Measurements from ENCODE around the gene ZNF700. TPM values are rescaled to one million over a fixed set of nuclear protein-coding genes. Genes with fewer than 3 reads are reported as not detected.
"Not testable (repeated sequence)": the region's sequence is repeated elsewhere in the genome, so short reads cannot be mapped to it uniquely, and the experiment has no call there.

ZNF700 gene
- total and polyA plus RNA-seq, 2 donors (not counting 1 experiment from before 2014, with no cell fraction given): 14.3 to 34.9 TPM

- H3K9me3 ChIP-seq (ENCODE audit: control extremely low read depth in 1 of 3, control insufficient read depth in 2 of 3, insufficient read depth in 1 of 3, low read length in 2 of 3): peaks cover under 1 to 20% (median 14%) of the 10 kb centered on the region in 3 donors
- H3K27ac ChIP-seq (ENCODE audit: low read length in 2 of 2); DNase-seq; H3K36me3 ChIP-seq (replicated peaks in 1 of 2; ENCODE audit: control extremely low read depth in 1 of 2, control insufficient read depth in 1 of 2, extremely low read depth in 1 of 2, insufficient read depth in 2 of 2, low read length in 1 of 2); ATAC-seq (ENCODE audit: low read depth); H3K9ac ChIP-seq (ENCODE audit: low read length); H3K4me1 ChIP-seq (ENCODE audit: control insufficient read depth in 2 of 2, insufficient read depth in 2 of 2, low read length in 2 of 2); H3K4me1 Mint-ChIP-seq; H3K4me2 ChIP-seq (replicated peaks; ENCODE audit: low read depth, low read length, poor library complexity, severe bottlenecking); H3K9me3 Mint-ChIP-seq (ENCODE audit: insufficient read depth); H3K27me3 Mint-ChIP-seq; POLR2A ChIA-PET; intact Hi-C loops (cut with micrococcal nuclease); H3K79me2 ChIP-seq (ENCODE audit: control insufficient read depth, insufficient read depth, low read length); H4K20me1 ChIP-seq (ENCODE audit: control insufficient read depth, insufficient read depth, low read length, poor library complexity, severe bottlenecking); H3K4me3 Mint-ChIP-seq; CTCF ChIA-PET; H2AFZ ChIP-seq (ENCODE audit: insufficient read depth, low read depth, low read length, poor library complexity, severe bottlenecking); H3K27ac Mint-ChIP-seq; H3K4me3 ChIP-seq (ENCODE audit: control extremely low read depth in 1 of 5, extremely low read depth in 1 of 5, insufficient read depth in 1 of 5, low read depth in 2 of 5, low read length in 4 of 5); H3K27me3 ChIP-seq (replicated peaks in 1 of 4; ENCODE audit: control extremely low read depth in 1 of 4, control insufficient read depth in 3 of 4, insufficient read depth in 4 of 4, low read length in 3 of 4): not testable (repeated sequence)
- no CpG with 5 or more reads among the region's 1 CpG for WGBS (ENCODE audit: insufficient coverage)
These were observed 13.0 kb upstream of the ZNF700 start for GRCh38 chr19:11911937-11912336.

DNA sequence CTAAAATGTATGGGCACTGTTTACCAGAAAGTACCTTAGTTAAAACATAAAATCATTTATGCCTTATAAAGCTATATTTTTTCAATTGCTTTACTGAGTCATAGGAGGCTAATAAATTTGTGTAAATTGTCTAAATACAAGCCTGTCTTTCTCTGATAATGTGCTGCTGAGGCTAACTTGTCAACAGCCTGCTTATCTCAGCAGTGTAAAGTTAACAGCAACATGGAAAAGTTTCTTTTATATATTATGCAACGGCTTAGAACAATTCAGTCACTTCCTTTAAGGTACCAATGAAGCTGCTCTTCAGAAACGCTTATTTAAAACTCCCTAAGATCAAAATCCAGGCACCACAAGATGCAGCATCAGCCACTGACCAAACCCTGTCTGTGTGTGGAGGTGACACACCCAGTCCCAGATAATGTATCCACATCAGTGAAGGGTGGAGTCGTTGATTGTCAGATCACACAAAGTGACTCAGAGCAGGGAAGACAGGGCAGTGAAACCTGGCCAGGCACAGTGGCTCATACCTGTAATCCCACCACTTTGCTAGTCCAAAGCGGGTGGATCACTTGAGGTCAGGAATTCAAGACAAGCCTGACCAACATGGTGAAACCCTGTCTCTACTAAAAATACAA is 10.4 kb upstream of the ZNF700 start:
- H3K27ac Mint-ChIP-seq; H3K27me3 ChIP-seq (replicated peaks in 1 of 4; ENCODE audit: control extremely low read depth in 1 of 4, control insufficient read depth in 3 of 4, insufficient read depth in 4 of 4, low read length in 3 of 4); H3K27ac ChIP-seq (ENCODE audit: low read length in 2 of 2); intact Hi-C loops (cut with micrococcal nuclease); H3K4me3 ChIP-seq (ENCODE audit: control extremely low read depth in 1 of 5, extremely low read depth in 1 of 5, insufficient read depth in 1 of 5, low read depth in 2 of 5, low read length in 4 of 5); H3K79me2 ChIP-seq (ENCODE audit: control insufficient read depth, insufficient read depth, low read length); H3K36me3 ChIP-seq (replicated peaks in 1 of 2; ENCODE audit: control extremely low read depth in 1 of 2, control insufficient read depth in 1 of 2, extremely low read depth in 1 of 2, insufficient read depth in 2 of 2, low read length in 1 of 2); H3K4me3 Mint-ChIP-seq; ATAC-seq (ENCODE audit: low read depth); H3K4me1 ChIP-seq (ENCODE audit: control insufficient read depth in 2 of 2, insufficient read depth in 2 of 2, low read length in 2 of 2); DNase-seq; POLR2A ChIA-PET; H2AFZ ChIP-seq (ENCODE audit: insufficient read depth, low read depth, low read length, poor library complexity, severe bottlenecking); H3K4me1 Mint-ChIP-seq; H3K27me3 Mint-ChIP-seq; H4K20me1 ChIP-seq (ENCODE audit: control insufficient read depth, insufficient read depth, low read length, poor library complexity, severe bottlenecking); H3K9me3 Mint-ChIP-seq (ENCODE audit: insufficient read depth); H3K9ac ChIP-seq (ENCODE audit: low read length); H3K4me2 ChIP-seq (replicated peaks; ENCODE audit: low read depth, low read length, poor library complexity, severe bottlenecking): not testable (repeated sequence)
- WGBS (ENCODE audit: insufficient coverage): 100% methylated on average over 2 of the region's 4 CpGs
- CTCF ChIA-PET: interaction anchor here (0.7 kb wide), 1 partner anchor 259 kb away, joined by 3 read pairs; no protein-coding TSS in a partner anchor
- H3K9me3 ChIP-seq (ENCODE audit: control extremely low read depth in 1 of 3, control insufficient read depth in 2 of 3, insufficient read depth in 1 of 3, low read length in 2 of 3): peaks cover 0 to 20% (median 11%) of the 10 kb centered on the region in 3 donors

Data from B cell (primary cell).